ENCODE data around the gene ITPK1.

The ITPK1 gene

GRCh38 chr14:92987148-92987570 lies 128.6 kb downstream of the ITPK1 start:
- no peaks in the 10 kb centered on the region for H3K79me2 ChIP-seq (ENCODE audit: low read length)
- H3K9me3 ChIP-seq (replicated peaks; ENCODE audit: insufficient read depth, low read length): no peaks in the 10 kb centered on the region
- no peaks in the 10 kb centered on the region for H3K36me3 ChIP-seq (replicated peaks; ENCODE audit: insufficient read depth, low read length)
- no peak overlapping the region for H3K9ac ChIP-seq (ENCODE audit: low read length)
- H3K4me1 ChIP-seq (ENCODE audit: low read length): no peaks in the 10 kb centered on the region
- H3F3A ChIP-seq (ENCODE audit: insufficient read depth, low read length): no peaks in the 10 kb centered on the region
- no peaks in the 10 kb centered on the region for H4K20me1 ChIP-seq (ENCODE audit: insufficient read depth, low read length)
- no peak overlapping the region for H3K4me3 ChIP-seq (ENCODE audit: low read length)
- no peak for TF ChIP-seq EZH2 (optimal IDR thresholded peaks at IDR 0.05; ENCODE audit: low read depth, low read length)
- H2AFZ ChIP-seq (ENCODE audit: low read length): no peak overlapping the region
- no peaks in the 10 kb centered on the region for H3K27me3 ChIP-seq (replicated peaks; ENCODE audit: insufficient read depth, low read length)
- no peaks in the 10 kb centered on the region for H3K9me2 ChIP-seq (replicated peaks; ENCODE audit: insufficient read depth, low read length)
- no peak overlapping the region for H3K27ac ChIP-seq (ENCODE audit: low read length)
- no peak for DNase-seq
- no peak overlapping the region for H3K4me2 ChIP-seq (ENCODE audit: low read depth, low read length)

GRCh38 chr14:92986254-92987147 lies 129.2 kb downstream of the ITPK1 start:
- no peaks in the 10 kb centered on the region for H3K4me1 ChIP-seq (ENCODE audit: low read length)
- no peaks in the 10 kb centered on the region for H3K79me2 ChIP-seq (ENCODE audit: low read length)
- no peak overlapping the region for H3K9ac ChIP-seq (ENCODE audit: low read length)
- no peaks in the 10 kb centered on the region for H3K9me2 ChIP-seq (replicated peaks; ENCODE audit: insufficient read depth, low read length)
- no peaks in the 10 kb centered on the region for H4K20me1 ChIP-seq (ENCODE audit: insufficient read depth, low read length)
- no peak for TF ChIP-seq EZH2 (optimal IDR thresholded peaks at IDR 0.05; ENCODE audit: low read depth, low read length)
- no peak overlapping the region for H3K4me2 ChIP-seq (ENCODE audit: low read depth, low read length)
- no peaks in the 10 kb centered on the region for H3K9me3 ChIP-seq (replicated peaks; ENCODE audit: insufficient read depth, low read length)
- H3K27me3 ChIP-seq (replicated peaks; ENCODE audit: insufficient read depth, low read length): no peaks in the 10 kb centered on the region
- no peaks in the 10 kb centered on the region for H3K36me3 ChIP-seq (replicated peaks; ENCODE audit: insufficient read depth, low read length)
- no peak overlapping the region for H3K27ac ChIP-seq (ENCODE audit: low read length)
- H3F3A ChIP-seq (ENCODE audit: insufficient read depth, low read length): no peaks in the 10 kb centered on the region
- no peak overlapping the region for H2AFZ ChIP-seq (ENCODE audit: low read length)
- DNase-seq: no peak
- no peak overlapping the region for H3K4me3 ChIP-seq (ENCODE audit: low read length)

GRCh38 chr14:92985521-92985920 lies 130.2 kb downstream of the ITPK1 start:
- Histone ChIP-seq H2AFZ (ENCODE audit: low read length) (no peak overlapping the region), H3K9me3 (replicated peaks; ENCODE audit: insufficient read depth, low read length) (no peaks in the 10 kb centered on the region), H3K36me3 (replicated peaks; ENCODE audit: insufficient read depth, low read length) (no peaks in the 10 kb centered on the region), H3K4me2 (ENCODE audit: low read depth, low read length) (no peak overlapping the region), H3K9me2 (replicated peaks; ENCODE audit: insufficient read depth, low read length) (no peaks in the 10 kb centered on the region), H3K79me2 (ENCODE audit: low read length) (no peaks in the 10 kb centered on the region), H3K4me3 (ENCODE audit: low read length) (no peak overlapping the region), H4K20me1 (ENCODE audit: insufficient read depth, low read length) (no peaks in the 10 kb centered on the region), H3K27me3 (replicated peaks; ENCODE audit: insufficient read depth, low read length) (no peaks in the 10 kb centered on the region), H3K27ac (ENCODE audit: low read length) (no peak overlapping the region), H3F3A (ENCODE audit: insufficient read depth, low read length) (no peaks in the 10 kb centered on the region), H3K9ac (ENCODE audit: low read length) (no peak overlapping the region), H3K4me1 (ENCODE audit: low read length) (no peaks in the 10 kb centered on the region)
- TF ChIP-seq EZH2phosphoT487 (IDR thresholded peaks at IDR 0.05; ENCODE audit: low read length) (no peak), CTCF (IDR thresholded peaks at IDR 0.05; ENCODE audit: low read length) (no peak), EZH2 (optimal IDR thresholded peaks at IDR 0.05; ENCODE audit: low read depth, low read length) (no peak)
- DNase-seq: no peak

- H3K9ac ChIP-seq (ENCODE audit: low read length): no peak overlapping the region
- DNase-seq: no peak
- no peak overlapping the region for H3K27ac ChIP-seq (ENCODE audit: low read length)
- no peak overlapping the region for H3K4me2 ChIP-seq (ENCODE audit: low read depth, low read length)
- H2AFZ ChIP-seq (ENCODE audit: low read length): no peak overlapping the region
- no peak overlapping the region for H3K4me3 ChIP-seq (ENCODE audit: low read length)
- no peaks in the 10 kb centered on the region for H3K4me1 ChIP-seq (ENCODE audit: low read length)
- no peaks in the 10 kb centered on the region for H3K9me2 ChIP-seq (replicated peaks; ENCODE audit: insufficient read depth, low read length)
- no peaks in the 10 kb centered on the region for H3K27me3 ChIP-seq (replicated peaks; ENCODE audit: insufficient read depth, low read length)
- TF ChIP-seq CTCF (IDR thresholded peaks at IDR 0.05; ENCODE audit: low read length): no peak
- TF ChIP-seq EZH2phosphoT487 (IDR thresholded peaks at IDR 0.05; ENCODE audit: low read length): no peak
- TF ChIP-seq EZH2 (optimal IDR thresholded peaks at IDR 0.05; ENCODE audit: low read depth, low read length): no peak
- no peaks in the 10 kb centered on the region for H3K79me2 ChIP-seq (ENCODE audit: low read length)
- no peaks in the 10 kb centered on the region for H4K20me1 ChIP-seq (ENCODE audit: insufficient read depth, low read length)
- H3F3A ChIP-seq (ENCODE audit: insufficient read depth, low read length): no peaks in the 10 kb centered on the region
- H3K9me3 ChIP-seq (replicated peaks; ENCODE audit: insufficient read depth, low read length): no peaks in the 10 kb centered on the region
- H3K36me3 ChIP-seq (replicated peaks; ENCODE audit: insufficient read depth, low read length): no peaks in the 10 kb centered on the region
Observed at GRCh38 chr14:92984896-92985295, 130.8 kb downstream of the ITPK1 start.
